Natural killer cell treated with Interleukin-12 subunit alpha and Interleukin-12 subunit beta and Interleukin-15 and Interleukin-18, amount 100 ng/mL, for 72 hours (primary cell): Measurements from ENCODE around the gene CABLES2. TPM values are rescaled to one million over a fixed set of nuclear protein-coding genes. Genes with fewer than 3 reads are reported as not detected.
A peak's percentile ranks its signal among the peaks of the same experiment; 100 is the strongest.

Source experiments
- ATAC-seq, 2 donors: fragments of 150-1000 bp; cut with Tn5 transposase in 1 of 2; sonication (Bioruptor Pico), chemical (Tn5 transposase) in 1 of 2; 2 replicates each; pipeline ENCODE4 v1.10.0; 2021
- DNase-seq: peaks from one replicate; pipeline ENCODE4 v3.0.0; 2022; ENCODE audit warnings: low spot score
- H3K27ac Mint-ChIP-seq, 2 donors: 1 replicate in 1 of 2; 2 replicates in 1 of 2; pipeline ENCODE4 v1.8.0; 2022; ENCODE audit warnings: mixed read lengths in 2 of 2, mild to moderate bottlenecking in 1 of 2, moderate library complexity in 1 of 2
- H3K27me3 Mint-ChIP-seq, 2 donors: 1 replicate in 1 of 2; 2 replicates in 1 of 2; pipeline ENCODE4 v1.8.0; 2022; ENCODE audit warnings: mixed read lengths in 2 of 2
- H3K36me3 Mint-ChIP-seq: one replicate; pipeline ENCODE4 v1.8.0; 2022; ENCODE audit warnings: mixed read lengths
- H3K4me1 Mint-ChIP-seq, 2 donors: 1 replicate in 1 of 2; 2 replicates in 1 of 2; pipeline ENCODE4 v1.8.0; 2022; ENCODE audit warnings: low read depth in 2 of 2, mixed read lengths in 2 of 2, mild to moderate bottlenecking in 1 of 2
- H3K4me3 Mint-ChIP-seq: one replicate; pipeline ENCODE4 v1.8.0; 2022; ENCODE audit warnings: mixed read lengths
- H3K9me3 Mint-ChIP-seq: 2 replicates; pipeline ENCODE4 v1.8.0; 2022; ENCODE audit warnings: mixed read lengths
- total RNA-seq, 2 donors: library from RNA; stranded (reverse); gene quantifications; one replicate each; pipeline ENCODE4 v1.2.3, GENCODE V29; 2022

CABLES2 gene
- total RNA-seq, 2 donors from 2014 or later: 9.4 to 9.5 TPM

GRCh38 chr20:62408640-62409039, 1.6 kb upstream of the CABLES2 start:
- no peak for ATAC-seq
- no peak for DNase-seq
- H3K9me3 Mint-ChIP-seq: no peaks in the 10 kb centered on the region
- no peaks in the 10 kb centered on the region for H3K27me3 Mint-ChIP-seq
- no peak overlapping the region for H3K27ac Mint-ChIP-seq
- H3K4me3 Mint-ChIP-seq: no peak overlapping the region
- peaks cover 14% of the 10 kb centered on the region in 2 donors for H3K4me1 Mint-ChIP-seq
- H3K36me3 Mint-ChIP-seq: no peaks in the 10 kb centered on the region

- H3K9me3 Mint-ChIP-seq: no peaks in the 10 kb centered on the region
- peak overlapping the region; percentile 82 for H3K4me3 Mint-ChIP-seq
- H3K4me1 Mint-ChIP-seq: peaks cover 14 to 16% of the 10 kb centered on the region in 2 donors
- ATAC-seq (no peak), DNase-seq (no peak)
- H3K27me3 Mint-ChIP-seq: no peaks in the 10 kb centered on the region
- no peaks in the 10 kb centered on the region for H3K36me3 Mint-ChIP-seq
- H3K27ac Mint-ChIP-seq: no peak overlapping the region
Measured at GRCh38 chr20:62408055-62408454, 970 bp upstream of the CABLES2 start.

GRCh38 chr20:62406635-62407176, 379 bp downstream of the CABLES2 start:
- DNase-seq (no peak), ATAC-seq (peak; percentile 0 to 1)
- peak overlapping the region; percentile 79 for H3K4me3 Mint-ChIP-seq
- peaks cover 14 to 16% of the 10 kb centered on the region in 2 donors for H3K4me1 Mint-ChIP-seq
- no peaks in the 10 kb centered on the region for H3K9me3 Mint-ChIP-seq
- no peak overlapping the region for H3K27ac Mint-ChIP-seq
- H3K36me3 Mint-ChIP-seq: no peaks in the 10 kb centered on the region
- no peaks in the 10 kb centered on the region for H3K27me3 Mint-ChIP-seq

GRCh38 chr20:62405981-62406513, 1.0 kb downstream of the CABLES2 start:
- Mint-ChIP-seq H3K4me3 (peak overlapping the region; percentile 79), H3K27ac (peak overlapping the region; percentile 26 to 48), H3K9me3 (no peaks in the 10 kb centered on the region), H3K27me3 (no peaks in the 10 kb centered on the region), H3K36me3 (no peaks in the 10 kb centered on the region), H3K4me1 (peaks cover 14 to 16% of the 10 kb centered on the region in 2 donors)
- DNase-seq (no peak), ATAC-seq (no peak)

- DNase-seq: no peak
- Mint-ChIP-seq H3K36me3 (no peaks in the 10 kb centered on the region), H3K4me3 (peak overlapping the region; percentile 79), H3K27me3 (no peaks in the 10 kb centered on the region), H3K27ac (peak overlapping the region; percentile 26 to 48), H3K4me1 (peaks cover 14 to 16% of the 10 kb centered on the region in 2 donors), H3K9me3 (no peaks in the 10 kb centered on the region)
- ATAC-seq: no peak
Measured at GRCh38 chr20:62405108-62405980, 1.7 kb downstream of the CABLES2 start.

GRCh38 chr20:62404761-62405107, 2.4 kb downstream of the CABLES2 start:
- ATAC-seq (no peak), DNase-seq (no peak)
- Mint-ChIP-seq H3K27me3 (no peaks in the 10 kb centered on the region), H3K27ac (no peak overlapping the region), H3K4me1 (peaks cover 8 to 19% of the 10 kb centered on the region in 2 donors), H3K9me3 (no peaks in the 10 kb centered on the region), H3K4me3 (no peak overlapping the region), H3K36me3 (no peaks in the 10 kb centered on the region)

- no peak for ATAC-seq
- H3K4me3 Mint-ChIP-seq: no peak overlapping the region
- H3K36me3 Mint-ChIP-seq: no peaks in the 10 kb centered on the region
- no peak overlapping the region for H3K27ac Mint-ChIP-seq
- no peaks in the 10 kb centered on the region for H3K27me3 Mint-ChIP-seq
- DNase-seq: no peak
- no peaks in the 10 kb centered on the region for H3K9me3 Mint-ChIP-seq
- H3K4me1 Mint-ChIP-seq: peaks cover 4 to 15% of the 10 kb centered on the region in 2 donors
Measured at GRCh38 chr20:62404112-62404665, 2.9 kb downstream of the CABLES2 start.

- Mint-ChIP-seq H3K4me3 (no peak overlapping the region), H3K27ac (no peak overlapping the region), H3K36me3 (no peaks in the 10 kb centered on the region), H3K27me3 (no peaks in the 10 kb centered on the region), H3K9me3 (no peaks in the 10 kb centered on the region), H3K4me1 (peaks cover 4 to 15% of the 10 kb centered on the region in 2 donors)
- no peak for ATAC-seq
- no peak for DNase-seq
Measured at GRCh38 chr20:62403331-62403730, 3.8 kb downstream of the CABLES2 start.

GRCh38 chr20:62402456-62403150, 4.5 kb downstream of the CABLES2 start:
- H3K4me3 Mint-ChIP-seq: no peak overlapping the region
- no peak overlapping the region for H3K27ac Mint-ChIP-seq
- ATAC-seq (no peak), DNase-seq (no peak)
- H3K36me3 Mint-ChIP-seq: no peaks in the 10 kb centered on the region
- H3K9me3 Mint-ChIP-seq: peaks cover 4% of the 10 kb centered on the region
- H3K27me3 Mint-ChIP-seq: no peaks in the 10 kb centered on the region
- H3K4me1 Mint-ChIP-seq: peaks cover 4 to 20% of the 10 kb centered on the region in 2 donors

- peaks cover 4% of the 10 kb centered on the region for H3K9me3 Mint-ChIP-seq
- H3K27ac Mint-ChIP-seq: no peak overlapping the region
- DNase-seq: no peak
- no peaks in the 10 kb centered on the region for H3K27me3 Mint-ChIP-seq
- H3K36me3 Mint-ChIP-seq: no peaks in the 10 kb centered on the region
- no peak overlapping the region for H3K4me3 Mint-ChIP-seq
- H3K4me1 Mint-ChIP-seq: peaks cover 4 to 25% of the 10 kb centered on the region in 2 donors
- ATAC-seq: no peak
Measured at GRCh38 chr20:62401331-62401779, 5.7 kb downstream of the CABLES2 start.

- DNase-seq (no peak), ATAC-seq (no peak)
- no peak overlapping the region for H3K4me3 Mint-ChIP-seq
- H3K27me3 Mint-ChIP-seq: no peaks in the 10 kb centered on the region
- H3K4me1 Mint-ChIP-seq: peaks cover 4 to 20% of the 10 kb centered on the region in 2 donors
- peaks cover 4% of the 10 kb centered on the region for H3K9me3 Mint-ChIP-seq
- no peak overlapping the region for H3K27ac Mint-ChIP-seq
- H3K36me3 Mint-ChIP-seq: no peaks in the 10 kb centered on the region
Measured at GRCh38 chr20:62400541-62400940, 6.5 kb downstream of the CABLES2 start.

- no peaks in the 10 kb centered on the region for H3K36me3 Mint-ChIP-seq
- DNase-seq (no peak), ATAC-seq (no peak)
- H3K9me3 Mint-ChIP-seq: peaks cover 4% of the 10 kb centered on the region
- no peak overlapping the region for H3K4me3 Mint-ChIP-seq
- H3K27me3 Mint-ChIP-seq: no peaks in the 10 kb centered on the region
- peaks cover 0 to 16% of the 10 kb centered on the region in 2 donors for H3K4me1 Mint-ChIP-seq
- H3K27ac Mint-ChIP-seq: no peak overlapping the region
Measured at GRCh38 chr20:62400021-62400420, 7.1 kb downstream of the CABLES2 start.

GRCh38 chr20:62398120-62398821, 8.8 kb downstream of the CABLES2 start:
- DNase-seq (no peak), ATAC-seq (no peak)
- Mint-ChIP-seq H3K4me3 (no peak overlapping the region), H3K27me3 (no peaks in the 10 kb centered on the region), H3K27ac (no peak overlapping the region), H3K36me3 (no peaks in the 10 kb centered on the region), H3K9me3 (peaks cover 4% of the 10 kb centered on the region), H3K4me1 (peaks cover 0 to 16% of the 10 kb centered on the region in 2 donors)
